Measurements from ENCODE around the gene INSYN2B.

The INSYN2B gene

GRCh38 chr5:169910393-169910792, 69.9 kb downstream of the INSYN2B start:
- Histone ChIP-seq H3K27ac (no peak overlapping the region), H3K4me3 (no peak overlapping the region)
- DNase-seq (ENCODE audit: low spot score), result no peak
- TF ChIP-seq CTCF (IDR thresholded peaks at IDR 0.05), result no peak

GRCh38 chr5:169909945-169910344, 70.3 kb downstream of the INSYN2B start:
- H3K27ac ChIP-seq, result no peak overlapping the region
- DNase-seq (ENCODE audit: low spot score), result no peak
- H3K4me3 ChIP-seq, result no peak overlapping the region
- no peak for TF ChIP-seq CTCF (IDR thresholded peaks at IDR 0.05)

GRCh38 chr5:169908864-169909263, 71.4 kb downstream of the INSYN2B start:
- no peak overlapping the region for H3K27ac ChIP-seq
- no peak overlapping the region for H3K4me3 ChIP-seq
- no peak for TF ChIP-seq CTCF (IDR thresholded peaks at IDR 0.05)
- no peak for DNase-seq (ENCODE audit: low spot score)

- no peak for TF ChIP-seq CTCF (IDR thresholded peaks at IDR 0.05)
- DNase-seq (ENCODE audit: low spot score), result no peak
- no peak overlapping the region for H3K4me3 ChIP-seq
- H3K27ac ChIP-seq, result no peak overlapping the region
Observed at GRCh38 chr5:169906745-169907649, 73.3 kb downstream of the INSYN2B start.

- Histone ChIP-seq H3K27ac (no peak overlapping the region), H3K4me3 (no peak overlapping the region)
- DNase-seq (ENCODE audit: low spot score), result no peak
- no peak for TF ChIP-seq CTCF (IDR thresholded peaks at IDR 0.05)
Observed at GRCh38 chr5:169905017-169905416, 75.3 kb downstream of the INSYN2B start.

- H3K27ac ChIP-seq, result no peak overlapping the region
- no peak for DNase-seq (ENCODE audit: low spot score)
- no peak for TF ChIP-seq CTCF (IDR thresholded peaks at IDR 0.05)
- H3K4me3 ChIP-seq, result no peak overlapping the region
Observed at GRCh38 chr5:169904508-169904907, 75.8 kb downstream of the INSYN2B start.

- Histone ChIP-seq H3K27ac (no peak overlapping the region), H3K4me3 (no peak overlapping the region)
- no peak for TF ChIP-seq CTCF (IDR thresholded peaks at IDR 0.05)
- DNase-seq (ENCODE audit: low spot score), result no peak
Observed at GRCh38 chr5:169904059-169904458, 76.2 kb downstream of the INSYN2B start.

Measured in coronary artery (tissue), 2 donors.